Ovary (tissue), 10 donors: Measurements from ENCODE around the gene TTC39B. TPM values are rescaled to one million over a fixed set of nuclear protein-coding genes. Genes with fewer than 3 reads are reported as not detected.

Experiments used
- DNase-seq, 5 donors: peaks; one replicate each; pipeline ENCODE4 v3.0.0-alpha.2; 2019 to 2020
- H3K27ac ChIP-seq, 2 donors: fragments of 200-600 bp; one replicate each; pipeline versions ENCODE4 v1.5.1 to v1.8.0; 2019 to 2022
- H3K27me3 ChIP-seq: fragments of 200-600 bp; one replicate; pipeline ENCODE4 v1.8.0; 2022
- H3K36me3 ChIP-seq: fragments of 200-600 bp; sonication (generic); one replicate; pipeline ENCODE4 v1.5.1; 2019
- H3K4me1 ChIP-seq: one replicate; pipeline ENCODE4 v1.8.1; 2013; ENCODE audit warnings: mild to moderate bottlenecking, moderate library complexity; ENCODE audit not compliant: insufficient read depth
- H3K4me3 ChIP-seq: fragments of 200-600 bp; sonication (generic); one replicate; pipeline ENCODE4 v1.5.1; 2017
- H3K9me3 ChIP-seq, 2 donors: fragments of 200-600 bp in 1 of 2; sonication (generic) in 1 of 2; one replicate each; pipeline versions ENCODE4 v1.5.1 to v1.8.1; 2013 to 2019; ENCODE audit warnings: mild to moderate bottlenecking in 1 of 2, moderate library complexity in 1 of 2
- EP300 ChIP-seq: sonication (generic); formaldehyde crosslinking; IDR thresholded peaks from one replicate; pipeline ENCODE4 v1.6.1; 2017; ENCODE audit warnings: antibody characterized with exemption
- POLR2A ChIP-seq: fragments of 450-650 bp; IDR thresholded peaks from one replicate; pipeline ENCODE4 v1.6.1; 2017; ENCODE audit warnings: antibody characterized with exemption, mild to moderate bottlenecking, moderate library complexity
- WGBS, 3 donors: extraction: QIAGEN DNeasy Blood & Tissue Kit in 1 of 3; methylation state at CpG; one replicate each; pipeline versions ENCODE4 v1.1.5 to v1.1.7; 2013 to 2017; 5-methylcytosine and 5-hydroxymethylcytosine counted together
- intact Hi-C, 4 donors: fragments of 100-400 bp; cut with DNase I; formaldehyde crosslinking; loops; one replicate each; pipeline versions ENCODE4 v1.11.0 to v1.15.1; 2022 to 2023
- long read RNA-seq, 3 donors: library from polyadenylated mRNA in 2 of 3; unstranded in 2 of 3; transcript quantifications; one replicate each; pipeline ENCODE4 v2.0.0 and lab custom pipeline, GENCODE V29; 2021 to 2026
- polyA plus RNA-seq, 2 donors: library from polyadenylated mRNA; stranded (reverse); fragments of 200-250 nt in 1 of 2; fragments of 350-450 nt in 1 of 2; fragmentation: Illumina TruSeq in 1 of 2; extraction: RNeasy Lipid Tissue Mini Kit (QIAGEN cat#74804) in 1 of 2; gene quantifications; one replicate each; pipeline ENCODE4 v1.2.3, GENCODE V29; 2013 to 2014
- total RNA-seq, 7 donors: library from RNA; depleted of rRNA in 2 of 7; stranded (reverse); fragments of >200 nt in 2 of 7; fragmentation: NEBNext Ultra II Directional in 3 of 7; extraction: Animal tissue kit (Norgen Biotek cat#: 25700) in 3 of 7; gene quantifications; one replicate each; pipeline versions ENCODE4 v1.1.0 to v1.2.4, GENCODE V29; 2016 to 2023
- TF ChIP-seq, protein P1 (sequence below), 3 donors: fragments of 450-650 bp in 2 of 3; fragments of 200-600 bp in 1 of 3; IDR thresholded peaks; one replicate each; pipeline versions ENCODE4 v1.5.1 to v1.8.0; 2016 to 2022; ENCODE audit warnings: antibody characterized with exemption in 3 of 3, mild to moderate bottlenecking in 1 of 3
- donor health status: DM: no; HTN: no; CAD: no; lungs with moderate emphysema.
- donor health status: DM: no; HTN: no; CAD: no.
- donor health status: Bipolar disorder and iron deficiency.
- donor health status: DM: yes; HTN: yes; CAD: no.
- donor health status: DM: no; HTN: no; CAD: no.
- donor health status: DM: yes; HTN: yes; CAD: no.

Gene TTC39B
- total RNA-seq: 10 to 100 TPM in 6 of 7 donors, 1 to 10 TPM in 1; 8.6 to 26.0 (median 15.3) TPM
- 1 to 10 TPM; 2.9 to 7.4 TPM for polyA plus RNA-seq
- long read RNA-seq, donor 1, full-length matches to known transcripts: 8 of 34 reads
- long read RNA-seq, donor 1, partial matches to known transcripts: 3 of 34 reads
- long read RNA-seq, donor 1, other reads (novel, unspliced or antisense): 23 of 34 reads
- long read RNA-seq, donor 2, full-length matches to known transcripts: 1 of 1 reads
- long read RNA-seq, donor 2, partial matches to known transcripts: 0 of 1 reads
- long read RNA-seq, donor 2, other reads (novel, unspliced or antisense): 0 of 1 reads
- long read RNA-seq, donor 3, full-length matches to known transcripts: 8 of 16 reads
- long read RNA-seq, donor 3, partial matches to known transcripts: 1 of 16 reads
- long read RNA-seq, donor 3, other reads (novel, unspliced or antisense): 7 of 16 reads

DNA sequence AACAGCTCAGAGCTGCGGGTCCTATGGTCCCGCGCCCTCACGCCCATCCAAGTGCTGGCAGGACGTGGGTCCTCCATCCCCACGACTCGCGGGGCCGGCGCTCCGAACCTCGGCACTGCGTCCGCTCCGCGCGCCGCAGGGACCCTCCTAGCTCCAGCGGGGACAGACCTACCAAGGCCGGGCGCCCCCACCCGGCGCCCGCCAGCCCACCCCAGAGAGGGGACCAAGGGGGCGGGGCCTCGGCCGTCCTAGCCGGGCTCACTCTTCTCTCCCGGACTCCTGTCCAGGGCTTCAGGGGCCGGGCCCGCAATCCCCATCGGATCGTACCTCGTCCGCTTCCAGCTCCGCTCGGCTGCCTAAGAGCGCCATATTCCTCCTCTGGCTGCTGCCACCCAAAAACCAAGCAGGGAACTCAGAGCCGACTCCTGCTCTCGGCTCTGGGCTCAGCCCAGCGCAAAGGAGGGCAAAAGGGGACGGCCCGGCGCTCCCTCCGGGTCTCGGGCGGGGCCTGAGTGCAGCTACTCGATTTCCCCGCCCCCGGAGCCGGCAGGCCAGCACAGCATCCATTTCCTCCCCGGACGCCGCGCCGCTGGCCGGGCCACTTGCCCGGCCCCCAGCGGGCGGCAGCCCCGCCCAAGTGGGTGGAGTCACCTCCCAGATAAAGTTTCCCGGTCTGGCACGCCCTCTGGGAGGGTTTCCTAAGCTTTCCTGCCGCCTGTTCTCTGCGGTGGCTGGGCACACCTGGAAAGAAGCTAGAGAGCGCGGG lies at the start of gene TTC39B:
Gene TTC39B (minus strand): TSS at position 460 of the 766 bp plus-strand sequence. CDS start 91 bp downstream, at position 369.
- TF ChIP-seq POLR2A: peak; percentile 78
- TF ChIP-seq, protein P1, sequence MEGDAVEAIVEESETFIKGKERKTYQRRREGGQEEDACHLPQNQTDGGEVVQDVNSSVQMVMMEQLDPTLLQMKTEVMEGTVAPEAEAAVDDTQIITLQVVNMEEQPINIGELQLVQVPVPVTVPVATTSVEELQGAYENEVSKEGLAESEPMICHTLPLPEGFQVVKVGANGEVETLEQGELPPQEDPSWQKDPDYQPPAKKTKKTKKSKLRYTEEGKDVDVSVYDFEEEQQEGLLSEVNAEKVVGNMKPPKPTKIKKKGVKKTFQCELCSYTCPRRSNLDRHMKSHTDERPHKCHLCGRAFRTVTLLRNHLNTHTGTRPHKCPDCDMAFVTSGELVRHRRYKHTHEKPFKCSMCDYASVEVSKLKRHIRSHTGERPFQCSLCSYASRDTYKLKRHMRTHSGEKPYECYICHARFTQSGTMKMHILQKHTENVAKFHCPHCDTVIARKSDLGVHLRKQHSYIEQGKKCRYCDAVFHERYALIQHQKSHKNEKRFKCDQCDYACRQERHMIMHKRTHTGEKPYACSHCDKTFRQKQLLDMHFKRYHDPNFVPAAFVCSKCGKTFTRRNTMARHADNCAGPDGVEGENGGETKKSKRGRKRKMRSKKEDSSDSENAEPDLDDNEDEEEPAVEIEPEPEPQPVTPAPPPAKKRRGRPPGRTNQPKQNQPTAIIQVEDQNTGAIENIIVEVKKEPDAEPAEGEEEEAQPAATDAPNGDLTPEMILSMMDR (IDR thresholded peaks at IDR 0.05): no peak
- intact Hi-C loops: loop anchor here in 2 of 4 donors (10.0 kb wide), 2 partner anchors 68 to 92 kb away; no protein-coding TSS in a partner anchor
- Histone ChIP-seq H3K9me3 (no peaks in the 10 kb centered on the region), H3K36me3 (no peaks in the 10 kb centered on the region), H3K27me3 (no peaks in the 10 kb centered on the region), H3K4me3 (peak within 1 kb of the TSS; percentile 84), H3K27ac (peak within 1 kb of the TSS; percentile 79 to 90), H3K4me1 (no peaks in the 10 kb centered on the region)
- 0 to 1% (median 0%) methylated on average over 43 to 67 of the region's 67 CpGs for WGBS, 3 donors
- peak; percentile 90 to 96 (median 93) for DNase-seq

- H3K9me3 ChIP-seq: no peaks in the 10 kb centered on the region
- TF ChIP-seq POLR2A (no peak), EP300 (no peak)
- TF ChIP-seq, protein P1 (IDR thresholded peaks at IDR 0.05): no peak
- no peaks in the 10 kb centered on the region for H3K36me3 ChIP-seq
- no peak for DNase-seq
- no peaks in the 10 kb centered on the region for H3K27me3 ChIP-seq
- WGBS, 3 donors: 89 to 92% (median 90%) methylated on average over 6 of the region's 6 CpGs
- intact Hi-C loops: loop anchor here in 1 of 4 donors (10.0 kb wide), 1 partner anchor 249 kb away; no protein-coding TSS in a partner anchor
- H3K27ac ChIP-seq: no peak overlapping the region
- no peak overlapping the region for H3K4me3 ChIP-seq
- H3K4me1 ChIP-seq: no peaks in the 10 kb centered on the region
Observed at GRCh38 chr9:15355669-15356068, 48.7 kb upstream of the TTC39B start.

- Histone ChIP-seq H3K27me3 (no peaks in the 10 kb centered on the region), H3K9me3 (no peaks in the 10 kb centered on the region), H3K4me1 (no peaks in the 10 kb centered on the region), H3K27ac (no peak overlapping the region), H3K36me3 (no peaks in the 10 kb centered on the region), H3K4me3 (no peak overlapping the region)
- no peak for DNase-seq
- intact Hi-C loops: loop anchor here in 1 of 4 donors (10.0 kb wide), 1 partner anchor 250 kb away; no protein-coding TSS in a partner anchor
- TF ChIP-seq EP300 (no peak), POLR2A (no peak)
- TF ChIP-seq, protein P1 (IDR thresholded peaks at IDR 0.05): no peak
- WGBS, 3 donors: 75 to 83% (median 79%) methylated on average over 3 of the region's 3 CpGs
Observed at GRCh38 chr9:15354713-15355112, 47.7 kb upstream of the TTC39B start.

DNA sequence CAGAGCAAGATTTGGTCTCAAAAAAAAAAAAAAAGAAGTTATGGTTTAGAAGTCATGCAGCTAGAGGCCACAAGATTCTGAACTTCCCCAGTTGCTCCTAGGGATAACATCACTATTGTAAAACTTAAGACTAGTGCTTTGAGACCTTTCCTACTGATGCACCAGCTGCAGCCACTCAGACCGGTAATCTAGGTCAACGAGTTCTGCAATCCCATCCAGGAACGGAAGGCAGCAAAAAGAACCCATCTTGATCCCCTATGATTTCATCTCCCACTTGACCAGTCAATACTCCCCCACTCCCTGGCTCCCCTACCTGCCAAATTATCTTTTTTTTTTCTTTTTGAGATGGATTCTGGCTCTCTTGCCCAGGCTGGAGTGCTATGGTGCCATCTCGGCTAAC lies 46.9 kb upstream of the TTC39B start:
- H3K4me3 ChIP-seq: no peak overlapping the region
- no peaks in the 10 kb centered on the region for H3K36me3 ChIP-seq
- H3K27me3 ChIP-seq: no peaks in the 10 kb centered on the region
- DNase-seq: no peak
- intact Hi-C loops: loop anchor here in 1 of 4 donors (10.0 kb wide), 1 partner anchor 251 kb away; no protein-coding TSS in a partner anchor
- no peaks in the 10 kb centered on the region for H3K4me1 ChIP-seq
- 60 to 69% (median 60%) methylated on average over 4 of the region's 4 CpGs for WGBS, 3 donors
- no peak overlapping the region for H3K27ac ChIP-seq
- no peak for TF ChIP-seq POLR2A
- no peak for TF ChIP-seq EP300
- TF ChIP-seq, protein P1 (IDR thresholded peaks at IDR 0.05): no peak
- H3K9me3 ChIP-seq: no peaks in the 10 kb centered on the region
